HepG2 (cell line): Measurements from ENCODE around the gene PHKB. TPM values are rescaled to one million over a fixed set of nuclear protein-coding genes. Genes with fewer than 3 reads are reported as not detected.

Experiments used
- ATM ChIP-seq: fragments of 450-650 bp; IDR thresholded peaks from 2 replicates; pipeline ENCODE4 v1.7.1; 2017; ENCODE audit warnings: mild to moderate bottlenecking, borderline replicate concordance
- GABPA ChIP-seq, 2 experiments: IDR thresholded peaks; 2 replicates each; pipeline ENCODE4 v1.6.1; 2011 to 2016; ENCODE audit warnings: low read depth in 2 of 2, low read length in 1 of 2, missing biosample characterization in 1 of 2, missing genetic modification characterization in 1 of 2
- HOXA9 ChIP-seq: sonication (generic); formaldehyde crosslinking; IDR thresholded peaks from 2 replicates; pipeline ENCODE4 v1.8.1; 2022; ENCODE audit warnings: missing genetic modification reagents, mild to moderate bottlenecking, moderate library complexity, borderline replicate concordance
- IKZF1 ChIP-seq: fragments of 450-650 bp; IDR thresholded peaks from 2 replicates; pipeline ENCODE4 v1.7.1; 2016
- KAT8 ChIP-seq: IDR thresholded peaks from 2 replicates; pipeline ENCODE4 v1.6.1; 2016; ENCODE audit warnings: missing genetic modification reagents, missing compliant biosample characterization
- NR3C1 ChIP-seq: sonication (generic); formaldehyde crosslinking; IDR thresholded peaks from 2 replicates; pipeline ENCODE4 v1.4.0; 2020; ENCODE audit warnings: missing genetic modification reagents
- PHB2 ChIP-seq: fragments of 450-650 bp; IDR thresholded peaks from 2 replicates; pipeline ENCODE4 v1.6.1; 2018; ENCODE audit not compliant: partially characterized antibody
- RBFOX2 ChIP-seq: fragments of 200-400 bp; formaldehyde crosslinking; IDR thresholded peaks from 2 replicates; pipeline ENCODE4 v1.6.1; 2017; ENCODE audit warnings: low read depth, mild to moderate bottlenecking, low read length
- RFX3 ChIP-seq: IDR thresholded peaks from 2 replicates; pipeline ENCODE4 v1.6.1; 2016; ENCODE audit warnings: missing biosample characterization, missing genetic modification reagents
- SOX13 ChIP-seq, 3 experiments: fragments of 450-650 bp in 1 of 3; sonication (generic) in 1 of 3; formaldehyde crosslinking in 1 of 3; IDR thresholded peaks in 2 of 3; conservative IDR thresholded peaks in 1 of 3; 2 replicates each; pipeline versions ENCODE4 v1.5.0 to v1.6.1; 2016 to 2020; ENCODE audit warnings: antibody characterized with exemption in 1 of 3, mild to moderate bottlenecking in 1 of 3, missing compliant biosample characterization in 1 of 3, missing genetic modification reagents in 1 of 3, moderate library complexity in 1 of 3
- TBP ChIP-seq: sonication (generic); formaldehyde crosslinking; IDR thresholded peaks from 2 replicates; pipeline ENCODE4 v1.5.0; 2020; ENCODE audit warnings: missing genetic modification reagents
- TBX2 ChIP-seq: sonication (generic); formaldehyde crosslinking; IDR thresholded peaks from 2 replicates; pipeline ENCODE4 v1.5.0; 2020; ENCODE audit warnings: missing genetic modification reagents, mild to moderate bottlenecking, borderline replicate concordance
- ZC3H13 ChIP-seq: sonication (generic); formaldehyde crosslinking; IDR thresholded peaks from 2 replicates; pipeline ENCODE4 v1.8.1; 2023; ENCODE audit warnings: mild to moderate bottlenecking, missing genetic modification reagents, moderate library complexity
- ZNF260 ChIP-seq: sonication (generic); formaldehyde crosslinking; IDR thresholded peaks from 2 replicates; pipeline ENCODE4 v1.4.0; 2020; ENCODE audit warnings: missing genetic modification reagents, low read depth, mild to moderate bottlenecking, borderline replicate concordance
- ZNF274 ChIP-seq: sonication (generic); formaldehyde crosslinking; IDR thresholded peaks from 2 replicates; pipeline ENCODE4 v1.5.1; 2020; ENCODE audit warnings: mild to moderate bottlenecking, missing genetic modification reagents
- ZNF318 ChIP-seq: sonication (generic); formaldehyde crosslinking; IDR thresholded peaks from 2 replicates; pipeline ENCODE4 v1.4.0; 2020; ENCODE audit warnings: mild to moderate bottlenecking, missing genetic modification reagents
- ZNF644 ChIP-seq: IDR thresholded peaks from 2 replicates; pipeline ENCODE4 v1.6.1; 2016; ENCODE audit warnings: low read depth
- ZNF652 ChIP-seq: IDR thresholded peaks from 2 replicates; pipeline ENCODE4 v1.6.1; 2016; ENCODE audit warnings: low read depth, borderline replicate concordance
- ZNF83 ChIP-seq: sonication (generic); formaldehyde crosslinking; IDR thresholded peaks from 2 replicates; pipeline ENCODE4 v1.4.0; 2020; ENCODE audit warnings: missing genetic modification reagents, mild to moderate bottlenecking, borderline replicate concordance
- ZNF839 ChIP-seq: sonication (generic); formaldehyde crosslinking; IDR thresholded peaks from 2 replicates; pipeline ENCODE4 v1.4.0; 2020; ENCODE audit warnings: missing genetic modification reagents, mild to moderate bottlenecking, borderline replicate concordance
- ZNF841 ChIP-seq: sonication (generic); formaldehyde crosslinking; IDR thresholded peaks from 2 replicates; pipeline ENCODE4 v1.8.1; 2023; ENCODE audit warnings: missing genetic modification reagents, borderline replicate concordance
- polyA plus RNA-seq, 8 experiments: library from polyadenylated mRNA; depleted of rRNA in 3 of 8; stranded (reverse) in 7 of 8; unstranded in 1 of 8; fragments of >200 nt; fragmentation: Illumina TruSeq in 4 of 8; extraction: Trizol in 4 of 8; gene quantifications; 2 replicates each; pipeline versions ENCODE4 v1.2.1 to v1.2.3, GENCODE V29; 2011 to 2016; ENCODE audit warnings: low read depth in 4 of 8, missing spikeins in 1 of 8, mixed read lengths in 1 of 8; ENCODE audit not compliant: insufficient read depth in 1 of 8
- total RNA-seq, 5 experiments: library from RNA; depleted of rRNA; stranded (reverse); fragments of >200 nt; fragmentation: Illumina TruSeq; extraction: Trizol; gene quantifications; 2 replicates each; pipeline ENCODE4 v1.2.3, GENCODE V29; 2016; ENCODE audit warnings: low read depth in 1 of 5

PHKB gene
- total and polyA plus RNA-seq, 2 of the 13 experiments (the other 11 are each of a cell fraction or from before 2014, with no cell fraction given): 66.0 to 80.8 TPM

- TF ChIP-seq ZNF841 (no peak), ZNF274 (no peak), RFX3 (CRISPR knock-in tag) (0 out of 2 replicates have a peak, but pooled peaks have one; percentile 8), ZNF260 (CRISPR knock-in tag) (no peak), HOXA9 (CRISPR knock-in tag) (no peak), ZC3H13 (CRISPR knock-in tag) (no peak), SOX13 (IDR thresholded peaks at IDR 0.05) (no peak), SOX13 (CRISPR knock-in tag; conservative IDR thresholded peaks at IDR 0.05 in 1 of 2, IDR thresholded peaks at IDR 0.05 in 1 of 2) (peak in 1 of 2 experiments; percentile 79; a peak in 2 of 4 replicates), KAT8 (0 out of 2 replicates have a peak, but pooled peaks have one; percentile 22), ZNF644 (0 out of 2 replicates have a peak, but pooled peaks have one; percentile 36), TBX2 (CRISPR knock-in tag) (peak; percentile 43; the same call in 1 of the 2 replicates), ZNF83 (CRISPR knock-in tag) (no peak), ATM (no peak), IKZF1 (no peak), PHB2 (no peak), RBFOX2 (no peak), TBP (no peak), NR3C1 (no peak), ZNF839 (CRISPR knock-in tag) (no peak), GABPA (IDR thresholded peaks at IDR 0.05; ENCODE audit: low read depth, low read length) (no peak), GABPA (CRISPR knock-in tag; IDR thresholded peaks at IDR 0.05; ENCODE audit: low read depth) (no peak), ZNF652 (peak; percentile 51; the same call in 1 of the 2 replicates), ZNF318 (no peak)
Observed at GRCh38 chr16:47470810-47471209, 9.7 kb downstream of the PHKB start (continued).
